Epithelial cell of esophagus (primary cell): ENCODE results near the gene PXDN.

Experiments
- DNase-seq: peaks from one replicate; pipeline ENCODE4 v3.0.0; 2010; ENCODE audit warnings: low read depth
- H3K4me3 ChIP-seq: 2 replicates; pipeline ENCODE4 v1.5.1; 2011; ENCODE audit warnings: mild to moderate bottlenecking, low read length, control low read depth
- CTCF ChIP-seq: IDR thresholded peaks from 2 replicates; pipeline ENCODE4 v1.5.1; 2011; ENCODE audit warnings: low read depth, mild to moderate bottlenecking, low read length, control low read depth, inconsistent platforms; ENCODE audit not compliant: insufficient read depth; ENCODE audit errors: missing control alignments

PXDN gene

GRCh38 chr2:1614564-1614963, 129.8 kb downstream of the PXDN start:
- no peak overlapping the region for H3K4me3 ChIP-seq
- no peak for TF ChIP-seq CTCF
- no peak for DNase-seq

GRCh38 chr2:1613731-1614354, 130.5 kb downstream of the PXDN start:
- peak; percentile 22 for TF ChIP-seq CTCF
- H3K4me3 ChIP-seq = no peak overlapping the region
- peak; percentile 39 for DNase-seq

GRCh38 chr2:1613078-1613445, 131.3 kb downstream of the PXDN start:
- DNase-seq = no peak
- no peak for TF ChIP-seq CTCF
- H3K4me3 ChIP-seq = no peak overlapping the region

- TF ChIP-seq CTCF = no peak
- no peak overlapping the region for H3K4me3 ChIP-seq
- no peak for DNase-seq
These were observed 131.8 kb downstream of the PXDN start for GRCh38 chr2:1612391-1613077.

GRCh38 chr2:1611886-1612285, 132.4 kb downstream of the PXDN start:
- DNase-seq = no peak
- H3K4me3 ChIP-seq = no peak overlapping the region
- TF ChIP-seq CTCF = no peak

GRCh38 chr2:1610096-1610485, 134.2 kb downstream of the PXDN start:
- no peak for TF ChIP-seq CTCF
- no peak for DNase-seq
- no peak overlapping the region for H3K4me3 ChIP-seq
